ENCODE measurements around the gene ERC1.
"Not testable (repeated sequence)": the region's sequence is repeated elsewhere in the genome, so short reads cannot be mapped to it uniquely, and the experiment has no call there.

The ERC1 gene

DNA sequence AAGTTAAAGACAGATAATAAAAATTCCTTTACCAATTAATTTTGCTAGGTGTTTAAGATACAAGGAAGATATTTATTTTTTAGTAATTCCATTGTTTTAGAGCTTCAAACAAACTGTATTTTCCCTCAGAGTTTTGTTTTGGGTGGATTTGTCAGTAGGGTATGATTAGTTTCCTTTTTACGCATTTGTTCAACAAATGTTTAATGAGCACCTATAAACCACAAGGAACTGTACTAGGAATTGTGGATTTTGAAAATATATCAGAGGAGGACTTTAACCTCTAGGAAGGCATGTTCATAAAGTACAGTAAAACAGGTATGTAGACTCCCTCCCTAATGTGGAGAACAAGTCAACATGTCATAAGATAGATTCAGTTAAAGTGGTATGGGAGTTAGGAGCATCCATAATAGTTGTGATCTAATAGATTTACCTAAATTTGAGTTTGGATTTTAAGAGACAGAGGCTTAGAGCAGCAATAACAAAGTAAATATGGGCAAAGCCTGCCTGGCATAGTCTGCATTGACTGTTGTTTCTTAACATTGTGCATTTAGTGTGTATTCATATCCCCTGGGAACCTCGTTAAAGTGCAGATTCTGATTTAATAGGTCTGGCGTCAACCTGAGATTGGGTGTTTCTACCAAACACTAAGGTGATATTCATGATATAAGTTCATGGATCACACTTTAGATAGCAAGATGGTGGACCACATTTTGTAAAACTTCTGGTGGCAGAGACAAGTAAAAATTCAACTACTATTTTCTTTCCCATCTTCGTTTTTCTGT is 232.0 kb downstream of the ERC1 start:
- DNase-seq (ENCODE audit: low read depth) = no peak

DNA sequence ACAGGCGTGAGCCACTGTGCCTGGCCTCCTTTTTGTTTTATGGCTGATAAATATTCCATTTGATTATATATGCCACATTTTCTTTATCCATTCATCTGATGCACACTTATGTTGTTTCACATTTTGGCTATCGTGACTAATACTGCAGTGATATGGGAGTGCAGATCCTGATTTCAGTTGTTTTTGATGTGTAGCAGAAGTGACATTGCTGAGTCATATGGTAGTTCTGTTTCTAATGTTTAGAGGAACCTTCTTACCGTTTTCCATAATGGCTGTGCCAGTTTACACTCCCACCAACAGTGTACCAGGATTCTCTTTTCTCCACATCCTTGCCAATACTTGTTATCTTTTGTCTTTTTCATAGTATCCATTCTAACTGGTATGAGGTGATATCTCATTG is 235.9 kb downstream of the ERC1 start:
- no peak for DNase-seq (ENCODE audit: low read depth)

DNA sequence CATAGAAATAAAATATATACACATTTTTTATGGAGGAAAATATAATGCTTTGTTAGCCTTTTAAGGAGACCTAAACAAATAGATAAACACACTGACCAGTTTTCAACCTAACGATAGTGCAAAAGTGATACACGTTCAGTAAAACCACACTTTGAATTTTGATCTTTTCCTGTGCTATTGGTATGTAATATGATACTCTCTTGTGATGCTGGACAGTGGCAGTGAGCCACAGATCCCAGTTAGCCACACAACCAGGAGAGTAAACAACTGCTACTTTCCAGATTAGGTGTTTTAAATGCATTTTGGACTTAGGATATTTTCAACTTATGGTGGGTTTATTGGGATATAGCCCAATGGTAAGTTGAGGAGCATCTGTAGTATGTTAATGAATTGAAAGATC is 243.1 kb downstream of the ERC1 start:
- peak; percentile 12 for DNase-seq (ENCODE audit: low read depth)

DNA sequence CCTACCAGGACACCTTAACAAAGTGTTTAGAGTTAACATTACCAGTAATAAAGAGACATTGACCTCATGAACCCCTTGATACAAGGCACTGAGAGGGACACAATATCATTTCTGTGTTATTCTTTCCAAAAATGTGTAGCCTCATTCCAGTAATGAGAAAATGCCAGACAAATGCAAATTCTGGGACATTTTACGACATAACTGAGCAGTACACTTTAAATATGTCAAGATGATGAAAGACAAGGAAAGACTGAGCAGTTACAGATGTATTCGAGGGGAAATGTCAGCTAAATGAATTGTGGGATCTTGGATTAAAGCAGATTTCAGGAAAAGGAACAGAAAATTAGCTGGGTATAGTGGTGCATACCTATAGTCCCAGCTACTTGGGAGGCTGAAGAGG is 255.6 kb downstream of the ERC1 start:
- DNase-seq (ENCODE audit: low read depth) = peak; percentile 24

DNA sequence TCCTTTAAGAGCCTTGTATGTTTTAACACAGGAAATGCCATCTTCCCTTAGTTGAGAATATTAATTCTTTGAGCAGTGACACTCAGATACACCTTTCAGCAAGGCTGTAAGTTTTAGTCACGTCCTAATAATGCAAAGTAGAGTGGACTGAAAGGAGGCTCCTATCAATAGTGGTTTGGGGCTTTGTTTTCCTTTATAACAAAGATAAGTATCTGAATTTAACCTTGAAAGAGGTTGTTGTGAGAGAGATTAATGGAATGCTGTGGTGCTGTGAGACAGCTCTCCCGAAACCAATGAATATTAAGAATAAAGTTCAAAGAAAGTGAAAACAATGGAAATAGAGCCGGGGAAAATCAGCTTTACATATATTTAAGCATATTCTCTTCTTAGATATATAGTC is 259.6 kb downstream of the ERC1 start:
- no peak for DNase-seq (ENCODE audit: low read depth)

DNA sequence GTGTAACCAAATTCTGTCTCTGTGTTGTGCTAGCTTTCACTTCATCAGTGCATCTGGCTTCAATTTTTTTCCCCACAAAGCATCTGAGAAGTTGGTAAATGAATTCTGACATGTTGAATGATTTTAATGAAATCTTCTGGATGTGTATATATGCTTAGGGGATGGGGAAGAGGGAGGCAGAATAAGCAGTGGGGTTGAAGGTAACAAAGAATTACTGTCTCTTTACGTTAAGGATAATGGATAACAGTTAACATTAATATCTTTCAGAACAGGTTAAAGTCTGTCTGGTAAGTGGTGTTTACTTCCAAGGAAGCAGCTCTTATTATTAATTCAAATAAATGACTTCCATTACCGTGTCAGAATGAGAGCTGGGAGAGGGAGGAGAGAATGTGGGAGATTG is 261.7 kb downstream of the ERC1 start:
- DNase-seq (ENCODE audit: low read depth) = no peak

DNA sequence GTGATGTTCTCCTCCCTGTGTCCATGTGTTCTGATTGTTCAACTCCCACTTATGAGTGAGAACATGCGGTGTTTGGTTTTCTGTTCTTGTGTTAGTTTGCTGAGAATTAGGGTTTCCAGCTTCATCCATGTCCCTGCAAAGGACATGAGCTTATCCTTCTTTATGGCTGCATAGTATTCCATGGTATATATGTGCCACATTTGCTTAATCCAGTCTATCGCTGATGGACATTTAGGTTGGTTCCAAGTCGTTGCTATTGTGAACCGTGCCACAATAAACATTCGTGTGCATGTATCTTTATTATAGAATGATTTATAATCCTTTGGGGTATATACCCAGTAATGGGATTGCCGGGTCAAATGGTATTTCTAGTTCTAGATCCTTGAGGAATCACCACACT is 264.1 kb downstream of the ERC1 start:
- not testable (repeated sequence) for DNase-seq (ENCODE audit: low read depth)

DNA sequence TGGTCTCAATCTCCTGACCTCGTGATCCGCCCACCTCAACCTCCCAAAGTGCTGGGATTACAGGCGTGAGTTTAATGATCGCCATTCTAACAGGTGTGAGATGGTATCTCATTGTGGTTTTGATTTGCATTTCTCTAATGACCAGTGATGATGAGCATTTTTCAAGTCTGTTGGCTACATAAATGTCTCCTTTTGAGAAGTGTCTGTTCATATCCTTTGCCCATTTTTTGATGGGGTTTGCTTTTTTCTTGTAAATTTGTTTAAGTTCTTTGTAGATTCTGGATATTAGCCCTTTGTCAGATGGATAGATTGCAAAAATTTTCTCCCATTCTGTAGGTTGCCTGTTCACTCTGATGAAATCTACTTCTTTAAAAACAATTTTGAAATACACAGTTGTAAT is 264.8 kb downstream of the ERC1 start:
- DNase-seq (ENCODE audit: low read depth) = not testable (repeated sequence)

DNA sequence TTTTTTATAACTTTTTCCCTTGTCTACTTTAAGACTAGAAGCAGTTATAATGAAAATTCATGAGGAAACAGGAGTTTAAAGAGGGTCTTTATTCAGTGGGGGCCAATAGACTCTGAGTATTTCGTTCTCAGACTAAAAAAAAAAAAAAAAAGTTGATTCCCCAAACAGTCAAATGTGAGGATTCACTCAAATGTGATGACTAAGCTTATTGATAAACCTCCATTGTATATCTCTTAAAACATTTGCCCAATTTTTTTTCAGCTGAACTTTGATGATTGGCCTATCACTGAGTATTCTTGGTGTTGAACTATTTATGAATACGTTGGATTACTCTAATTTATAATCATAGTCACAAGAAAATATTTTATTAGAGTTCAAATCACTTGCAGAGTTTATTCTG is 265.3 kb downstream of the ERC1 start:
- DNase-seq (ENCODE audit: low read depth) = no peak

DNA sequence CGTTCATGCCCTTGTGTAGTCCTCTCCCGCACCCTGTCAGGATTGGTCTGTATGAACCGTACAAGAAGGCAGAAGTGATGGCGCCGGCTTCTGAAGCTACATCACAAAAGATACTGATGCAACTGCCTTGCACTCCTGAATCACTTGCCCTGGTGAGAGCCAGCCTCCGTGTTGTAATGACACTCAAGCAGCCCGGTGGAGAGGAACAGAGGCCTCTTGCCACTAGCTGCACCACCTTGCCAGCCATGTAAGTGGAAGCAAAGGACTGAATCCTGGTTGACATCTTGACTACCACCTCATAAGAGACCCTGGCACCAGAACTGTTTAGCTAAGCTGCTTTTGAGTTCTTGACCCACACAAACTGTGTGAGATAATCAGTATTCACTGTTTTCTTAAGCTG is 266.0 kb downstream of the ERC1 start:
- DNase-seq (ENCODE audit: low read depth) = no peak

DNA sequence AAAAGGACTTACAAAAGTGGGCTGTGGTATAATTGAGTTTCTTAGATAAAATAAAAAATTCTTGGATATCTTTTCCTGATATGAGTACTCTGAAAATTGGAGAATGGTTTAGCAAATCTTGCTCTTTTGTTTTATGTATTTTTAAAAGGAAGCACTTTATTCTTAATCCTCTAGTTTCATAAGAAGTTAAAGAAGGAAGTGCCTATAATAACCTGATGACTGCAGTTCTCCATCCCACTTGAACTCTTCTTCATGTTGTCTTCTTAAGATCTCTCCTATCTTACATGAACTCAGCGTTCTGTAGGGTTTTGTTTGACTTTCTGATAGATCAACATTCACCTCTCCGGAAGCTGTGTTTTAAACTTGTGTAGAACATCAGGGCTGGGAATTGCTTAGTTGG is 271.0 kb downstream of the ERC1 start:
- DNase-seq (ENCODE audit: low read depth) = no peak

DNA sequence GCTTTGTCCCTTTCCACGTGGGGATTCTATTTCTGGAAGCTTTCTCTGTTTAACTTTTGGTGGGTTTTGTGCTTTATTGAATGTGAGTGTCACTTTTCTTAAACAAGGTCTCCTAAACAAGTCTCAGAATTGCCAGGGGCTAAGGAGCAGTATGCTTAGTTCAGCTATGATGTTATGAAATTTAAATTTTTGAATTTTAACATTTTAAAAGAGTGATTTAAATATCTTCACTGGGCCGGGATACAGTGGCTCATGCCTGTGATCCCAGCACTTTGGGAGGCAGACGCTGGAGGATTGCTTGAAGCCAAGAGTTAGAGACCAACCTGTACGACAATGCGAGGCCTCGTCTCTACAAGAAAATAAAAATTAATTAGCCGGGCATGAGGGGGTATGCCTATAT is 276.2 kb downstream of the ERC1 start:
- no peak for DNase-seq (ENCODE audit: low read depth)

DNA sequence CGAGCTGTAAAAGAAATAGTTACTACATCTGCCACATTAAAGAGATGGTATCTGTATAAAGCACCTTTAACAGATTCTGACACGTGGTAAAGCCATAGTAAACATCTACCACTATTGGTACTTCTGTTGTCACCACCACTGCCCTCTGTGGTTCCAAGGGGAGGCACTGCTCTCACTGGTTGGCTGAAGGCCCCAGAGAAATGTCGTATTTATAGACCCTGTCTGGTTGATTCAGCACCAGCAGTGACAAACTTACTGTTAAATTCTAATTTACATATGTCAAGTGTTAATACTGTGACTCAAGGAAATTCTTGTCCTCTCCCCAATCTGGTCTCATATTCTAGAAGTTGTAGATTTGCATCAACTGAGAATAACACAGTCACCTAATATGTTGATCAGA is 281.1 kb downstream of the ERC1 start:
- DNase-seq (ENCODE audit: low read depth) = no peak

DNA sequence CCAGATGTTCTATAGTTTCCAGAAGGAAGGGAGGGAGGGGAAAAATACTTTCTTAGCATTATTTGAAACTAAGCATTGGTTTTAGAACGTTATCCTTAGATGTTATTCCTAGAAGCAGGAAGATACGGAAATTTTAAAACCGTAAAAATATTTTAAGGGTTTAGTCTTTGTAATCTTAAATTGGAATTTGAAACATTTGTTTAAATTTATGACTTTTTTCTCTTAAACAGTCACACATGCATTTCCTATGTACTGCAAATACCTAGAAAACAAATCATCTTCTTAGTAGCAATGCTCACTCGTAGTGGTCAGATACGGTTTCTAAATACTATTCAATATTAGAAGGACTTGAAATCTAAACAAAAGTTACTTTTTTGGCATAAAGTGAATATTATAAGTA is 282.0 kb downstream of the ERC1 start:
- no peak for DNase-seq (ENCODE audit: low read depth)

DNA sequence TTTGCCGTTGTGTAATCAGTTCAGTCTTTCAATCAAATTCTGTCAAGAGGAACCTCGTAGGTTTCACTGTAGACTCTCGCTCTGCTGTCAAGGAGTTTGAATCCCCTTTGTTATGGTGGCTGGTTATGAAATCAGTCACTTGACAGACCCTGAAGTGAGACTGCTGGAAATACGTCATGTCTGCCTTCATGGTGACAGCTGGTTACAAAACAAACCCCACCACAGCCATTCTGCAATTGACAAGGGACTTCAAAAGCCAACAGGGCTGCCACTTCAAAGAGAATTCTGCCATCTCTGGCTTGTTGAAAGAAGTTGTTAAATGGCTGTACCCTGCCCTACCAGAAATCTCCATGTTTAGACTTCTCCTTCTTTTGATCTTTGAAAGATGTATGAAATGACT is 286.9 kb downstream of the ERC1 start:
- DNase-seq (ENCODE audit: low read depth) = no peak

DNA sequence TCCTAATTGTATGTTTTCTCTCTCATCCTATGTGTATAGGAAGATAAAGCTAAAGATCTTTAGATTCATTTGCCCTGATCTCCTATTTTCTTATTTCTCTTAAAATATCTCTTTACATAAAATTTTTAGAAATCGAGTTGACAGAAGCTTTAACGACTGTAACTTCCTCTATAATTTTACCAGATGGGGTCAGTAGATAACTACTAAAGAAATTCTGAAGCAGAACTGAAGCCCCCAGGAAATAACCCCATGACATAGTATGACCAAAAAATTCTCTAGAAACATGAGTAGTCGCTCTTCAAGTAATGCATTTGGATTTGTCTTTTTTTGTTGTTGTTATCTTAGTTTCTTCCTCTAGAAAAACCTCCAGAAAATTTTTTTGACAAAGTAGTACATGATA is 288.0 kb downstream of the ERC1 start:
- DNase-seq (ENCODE audit: low read depth) = no peak

DNA sequence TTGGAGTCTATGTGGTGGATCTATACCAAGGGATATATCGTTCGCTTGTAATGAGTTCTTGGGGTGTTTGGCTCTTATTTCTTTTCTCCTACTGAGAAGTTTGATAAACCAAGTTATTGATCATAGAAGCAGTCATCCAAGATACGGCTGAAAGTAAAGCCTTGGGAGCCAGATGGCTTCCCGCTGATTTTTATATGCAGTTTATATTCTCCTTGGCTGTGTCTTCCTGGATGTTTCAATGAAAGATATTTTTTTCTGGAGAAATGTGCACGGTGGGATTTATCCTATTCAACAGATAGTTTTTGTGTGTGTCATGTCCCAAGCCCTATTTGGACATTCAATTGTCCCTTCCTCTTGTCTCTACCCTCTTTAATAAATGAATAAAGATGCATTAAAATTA is 289.0 kb downstream of the ERC1 start:
- DNase-seq (ENCODE audit: low read depth) = no peak

DNA sequence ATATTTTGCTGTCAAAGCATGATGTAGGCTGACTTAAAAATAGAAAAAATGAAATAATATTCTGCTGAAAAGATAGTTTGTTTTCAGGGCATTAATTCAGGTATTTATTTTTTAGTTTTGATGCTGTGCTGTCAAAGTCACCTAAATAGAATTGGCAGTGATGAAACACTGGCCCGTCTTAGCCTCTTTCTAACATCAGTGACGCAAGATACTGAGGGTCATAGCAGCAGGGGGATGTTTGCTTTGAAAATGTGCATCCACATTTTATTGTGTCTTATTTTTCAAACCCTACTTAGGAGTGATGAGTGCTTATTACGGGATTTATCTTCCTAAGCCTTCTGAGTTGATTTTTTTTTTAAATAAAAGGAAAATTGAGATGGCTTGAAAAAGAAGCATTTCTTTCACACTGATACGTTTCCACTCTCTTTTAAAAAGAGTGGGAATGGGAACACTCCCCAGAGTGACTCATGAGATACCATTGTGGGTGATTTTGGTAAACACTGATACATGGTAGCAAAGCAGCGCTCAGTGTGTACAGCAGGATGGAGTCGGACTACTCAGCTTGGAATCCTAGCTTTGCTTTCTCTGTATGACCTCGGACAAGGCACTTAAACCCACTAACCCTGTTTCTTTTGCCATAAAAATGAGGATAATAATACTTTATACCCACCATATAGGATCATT is 290.8 kb downstream of the ERC1 start:
- DNase-seq (ENCODE audit: low read depth) = peak; percentile 49

DNA sequence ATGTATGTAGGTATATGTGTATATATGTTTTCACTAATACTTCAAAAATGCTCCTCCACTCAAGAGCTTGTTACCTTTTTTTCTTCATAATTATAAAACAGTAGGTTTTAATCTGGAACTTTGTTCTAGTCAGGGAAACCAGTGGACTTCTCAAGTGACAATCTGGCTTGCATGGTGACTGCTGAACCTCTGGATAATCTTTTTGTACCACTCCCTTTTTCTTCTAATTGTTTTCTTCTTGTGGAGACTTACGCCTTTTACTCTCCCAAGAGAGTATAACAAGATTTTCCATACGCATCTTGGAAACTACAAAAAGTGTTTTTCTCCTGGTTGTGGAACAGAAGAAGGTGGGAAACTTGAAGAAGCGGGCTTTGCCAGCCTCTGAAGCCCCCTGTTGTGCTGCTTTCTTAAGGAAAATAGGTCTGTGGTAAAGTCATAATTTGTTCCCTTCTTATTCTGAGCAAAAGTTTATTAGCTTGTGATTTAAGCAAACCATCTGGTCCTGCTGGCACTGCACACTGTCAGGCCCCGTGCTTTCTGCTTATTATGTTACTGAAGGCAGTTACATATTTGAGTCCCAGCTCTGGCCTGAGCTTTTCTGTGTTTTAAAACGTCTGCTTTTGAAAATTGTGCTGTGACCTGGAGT is 291.8 kb downstream of the ERC1 start:
- peak; percentile 50 for DNase-seq (ENCODE audit: low read depth)

DNA sequence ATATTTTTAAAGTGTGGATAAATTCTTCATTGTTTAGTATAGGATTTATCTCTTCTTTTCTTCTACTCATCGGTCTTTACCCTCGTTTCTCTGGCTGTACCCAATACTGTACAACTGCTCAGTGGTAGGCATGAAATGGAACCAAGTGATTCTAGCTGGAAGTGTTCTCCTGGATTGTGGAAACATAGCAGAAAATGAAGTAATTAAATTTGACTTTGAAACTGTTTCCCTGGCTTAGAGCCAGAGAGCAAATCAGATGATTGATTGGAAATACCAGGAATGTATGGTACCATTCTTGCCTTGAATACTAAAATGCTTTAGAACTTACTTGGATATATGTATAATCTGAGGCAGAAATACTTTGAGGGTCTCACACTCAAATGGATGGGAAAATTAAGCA is 292.3 kb downstream of the ERC1 start:
- no peak for DNase-seq (ENCODE audit: low read depth)

DNA sequence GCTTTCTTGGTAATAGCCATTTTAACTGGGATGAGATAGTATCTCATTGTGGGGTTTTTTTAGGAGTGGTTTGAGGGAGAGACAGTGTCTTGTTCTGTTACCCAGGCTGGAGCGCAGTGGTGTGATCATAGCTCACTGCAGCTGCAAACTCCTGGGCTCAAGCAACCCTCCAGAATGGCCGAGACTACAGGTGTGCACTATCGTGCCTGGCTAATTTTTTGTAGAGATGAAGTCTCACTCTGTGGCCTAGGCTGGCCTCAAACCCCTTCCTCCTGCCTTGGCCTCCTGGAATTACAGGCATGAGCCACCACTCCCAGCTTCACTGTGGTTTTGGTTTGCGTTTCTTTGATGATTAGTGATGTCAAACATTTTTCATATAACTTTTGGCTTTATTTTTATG is 293.6 kb downstream of the ERC1 start:
- DNase-seq (ENCODE audit: low read depth) = no peak

DNA sequence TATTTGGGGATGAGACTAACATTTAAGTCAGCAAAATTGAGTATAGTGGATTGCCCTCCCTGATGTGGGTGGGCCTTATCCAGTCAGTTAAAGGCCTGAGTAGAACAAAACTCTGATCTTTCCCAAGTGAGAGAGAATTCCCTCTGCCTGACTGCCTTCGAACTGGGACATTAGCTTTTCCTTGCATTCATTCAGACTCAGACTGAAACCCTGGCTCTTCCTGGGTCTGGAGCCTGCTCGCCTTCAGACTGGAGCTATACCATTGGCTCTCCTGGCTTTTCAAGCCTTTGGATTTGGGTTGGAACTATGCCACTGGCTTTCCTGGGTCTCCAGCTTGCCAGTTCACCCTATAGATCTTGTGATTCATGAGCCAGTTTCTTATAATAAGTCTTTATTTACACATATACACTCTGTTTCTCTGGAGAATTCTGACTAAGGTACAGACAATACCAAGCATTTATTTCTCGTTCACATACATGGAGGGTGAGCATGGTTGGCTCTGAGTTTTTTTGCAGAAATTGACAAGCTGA is 296.5 kb downstream of the ERC1 start:
- DNase-seq (ENCODE audit: low read depth) = no peak

DNA sequence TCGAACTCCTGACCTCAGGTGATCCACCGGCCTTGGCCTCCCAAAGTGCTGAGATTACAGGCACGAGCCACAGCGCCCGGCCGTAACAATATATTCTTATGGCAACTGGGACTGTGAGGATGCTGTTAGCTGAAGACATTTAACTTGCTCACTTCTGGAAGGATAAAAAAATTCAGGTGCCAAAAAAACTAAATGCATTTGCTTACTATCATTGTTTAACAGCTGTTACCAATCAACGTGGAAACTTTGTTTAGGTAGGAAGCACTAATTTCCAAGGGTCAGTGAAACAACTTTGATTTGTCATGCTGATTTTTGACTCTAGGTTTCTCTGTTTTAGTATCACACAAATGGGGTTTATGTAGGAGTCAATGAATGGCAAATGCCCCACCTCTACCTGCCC is 297.3 kb downstream of the ERC1 start:
- no peak for DNase-seq (ENCODE audit: low read depth)
